ENCODE data around the gene ARHGEF11.

The ARHGEF11 gene

DNA sequence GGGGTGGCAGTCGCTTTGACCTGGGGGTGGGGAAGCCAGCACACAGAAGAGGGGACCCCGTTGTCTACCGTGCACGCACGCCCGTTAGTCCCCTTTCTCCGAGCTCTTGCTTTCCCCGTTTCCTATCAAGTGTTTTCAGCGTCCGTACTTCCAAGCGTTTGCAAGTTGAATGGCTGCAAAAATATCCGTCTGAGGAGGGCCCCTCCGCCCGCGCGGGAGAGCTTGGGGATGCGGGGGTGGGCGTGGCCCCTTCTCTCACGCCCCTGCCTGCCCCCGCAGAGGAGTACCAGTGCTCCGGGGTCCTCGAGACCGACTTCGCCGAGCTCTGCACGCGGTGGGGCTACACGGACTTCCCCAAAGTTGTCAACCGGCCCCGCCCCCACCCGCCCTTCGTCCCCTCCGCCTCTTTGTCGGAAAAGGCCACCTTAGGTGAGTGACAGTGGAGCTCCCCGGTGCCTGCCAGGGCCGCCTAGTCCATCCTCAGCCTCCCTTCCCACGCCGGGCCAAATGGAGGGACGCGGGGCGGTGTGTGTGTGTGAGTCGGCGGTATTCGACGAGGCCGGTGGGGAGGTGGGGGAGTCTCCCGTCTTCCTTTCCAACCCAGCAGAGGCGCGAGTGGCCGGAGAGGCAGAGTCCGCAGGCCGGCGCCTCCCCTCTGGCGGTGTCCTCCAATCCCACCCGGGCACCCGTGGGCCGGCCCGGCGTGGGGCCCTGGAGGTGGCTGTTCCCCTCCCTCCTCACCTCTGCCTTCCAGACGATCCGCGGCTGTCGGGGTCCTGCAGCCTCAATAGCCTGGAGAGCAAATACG, 121.7 kb downstream of the ARHGEF11 start:
- Histone ChIP-seq H3K27ac (no peak overlapping the region), H3K9me3 (ENCODE audit: severe bottlenecking) (peaks cover 7% of the 10 kb centered on the region), H3K27me3 (ENCODE audit: insufficient read depth, low read depth, severe bottlenecking) (peaks cover 5% of the 10 kb centered on the region), H3K4me3 (ENCODE audit: low read depth, low read length) (no peak overlapping the region), H3K36me3 (no peaks in the 10 kb centered on the region)
- no peak for DNase-seq
- TF ChIP-seq, protein P1, sequence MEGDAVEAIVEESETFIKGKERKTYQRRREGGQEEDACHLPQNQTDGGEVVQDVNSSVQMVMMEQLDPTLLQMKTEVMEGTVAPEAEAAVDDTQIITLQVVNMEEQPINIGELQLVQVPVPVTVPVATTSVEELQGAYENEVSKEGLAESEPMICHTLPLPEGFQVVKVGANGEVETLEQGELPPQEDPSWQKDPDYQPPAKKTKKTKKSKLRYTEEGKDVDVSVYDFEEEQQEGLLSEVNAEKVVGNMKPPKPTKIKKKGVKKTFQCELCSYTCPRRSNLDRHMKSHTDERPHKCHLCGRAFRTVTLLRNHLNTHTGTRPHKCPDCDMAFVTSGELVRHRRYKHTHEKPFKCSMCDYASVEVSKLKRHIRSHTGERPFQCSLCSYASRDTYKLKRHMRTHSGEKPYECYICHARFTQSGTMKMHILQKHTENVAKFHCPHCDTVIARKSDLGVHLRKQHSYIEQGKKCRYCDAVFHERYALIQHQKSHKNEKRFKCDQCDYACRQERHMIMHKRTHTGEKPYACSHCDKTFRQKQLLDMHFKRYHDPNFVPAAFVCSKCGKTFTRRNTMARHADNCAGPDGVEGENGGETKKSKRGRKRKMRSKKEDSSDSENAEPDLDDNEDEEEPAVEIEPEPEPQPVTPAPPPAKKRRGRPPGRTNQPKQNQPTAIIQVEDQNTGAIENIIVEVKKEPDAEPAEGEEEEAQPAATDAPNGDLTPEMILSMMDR (IDR thresholded peaks at IDR 0.05; ENCODE audit: low read depth, low read length): no peak

DNA sequence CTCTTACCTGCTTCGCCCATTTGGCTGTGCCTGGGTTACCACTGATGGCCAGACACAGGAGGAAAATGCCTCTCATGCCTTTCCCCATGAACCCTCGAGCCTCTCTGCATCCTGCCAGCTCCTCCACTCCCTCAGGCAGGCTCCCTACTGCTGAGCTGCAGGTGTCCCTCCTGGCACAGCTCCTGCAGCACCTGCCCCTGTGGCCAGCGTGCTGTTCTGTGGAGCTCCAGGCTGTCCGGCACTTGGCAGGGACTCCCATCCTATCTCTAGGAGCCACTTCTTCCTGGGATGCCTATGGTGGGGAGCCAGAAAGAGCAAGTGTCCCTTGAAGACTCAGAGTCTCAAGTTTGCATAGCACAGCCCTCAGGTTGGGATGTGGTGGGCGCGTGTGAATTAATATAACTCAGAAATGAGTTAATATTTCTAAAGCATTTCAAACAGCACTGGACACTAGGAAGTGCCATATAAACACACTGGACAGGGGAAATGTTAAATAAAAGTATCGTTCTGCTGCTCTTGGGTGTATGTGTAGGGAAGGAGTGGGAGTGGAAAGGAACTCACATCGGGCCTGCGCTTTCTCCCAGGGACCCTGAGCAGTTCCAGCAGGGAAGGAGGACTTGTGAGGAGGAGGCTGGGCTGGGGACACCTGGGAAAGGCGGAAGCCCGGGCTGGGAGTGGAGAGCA, 122.4 kb downstream of the ARHGEF11 start:
- Histone ChIP-seq H3K36me3 (no peaks in the 10 kb centered on the region), H3K4me3 (ENCODE audit: low read depth, low read length) (no peak overlapping the region), H3K27ac (no peak overlapping the region), H3K27me3 (ENCODE audit: insufficient read depth, low read depth, severe bottlenecking) (peaks cover 2% of the 10 kb centered on the region), H3K9me3 (ENCODE audit: severe bottlenecking) (peaks cover 12% of the 10 kb centered on the region)
- TF ChIP-seq, protein P1 (IDR thresholded peaks at IDR 0.05; ENCODE audit: low read depth, low read length): no peak
- no peak for DNase-seq

DNA sequence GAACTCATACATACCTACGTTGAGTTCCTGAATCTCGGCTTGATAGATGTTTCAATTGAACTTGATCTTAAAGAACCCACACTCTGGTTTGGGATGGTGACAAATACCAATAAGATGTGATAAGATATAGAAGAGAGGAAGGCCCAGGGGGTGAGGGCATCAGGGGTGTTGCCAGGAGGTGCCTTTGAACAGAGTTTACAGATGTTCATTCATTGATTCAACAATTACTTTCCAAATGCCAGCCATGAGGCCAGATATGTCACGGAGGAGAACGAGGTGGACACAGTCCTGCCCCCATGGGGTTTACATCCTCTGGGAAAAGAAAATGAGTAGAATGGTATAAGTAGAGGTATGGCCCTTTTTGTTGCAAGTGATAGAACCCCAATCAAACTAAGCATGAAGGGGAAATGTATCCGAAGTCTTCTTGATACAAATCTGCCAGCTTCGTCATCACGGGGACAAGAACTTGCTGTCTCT, 124.5 kb downstream of the ARHGEF11 start:
- peaks cover 13% of the 10 kb centered on the region for H3K9me3 ChIP-seq (ENCODE audit: severe bottlenecking)
- H3K36me3 ChIP-seq: no peaks in the 10 kb centered on the region
- no peaks in the 10 kb centered on the region for H3K27me3 ChIP-seq (ENCODE audit: insufficient read depth, low read depth, severe bottlenecking)
- H3K4me3 ChIP-seq (ENCODE audit: low read depth, low read length): no peak overlapping the region
- TF ChIP-seq, protein P1 (IDR thresholded peaks at IDR 0.05; ENCODE audit: low read depth, low read length): no peak
- H3K27ac ChIP-seq: no peak overlapping the region
- no peak for DNase-seq

DNA sequence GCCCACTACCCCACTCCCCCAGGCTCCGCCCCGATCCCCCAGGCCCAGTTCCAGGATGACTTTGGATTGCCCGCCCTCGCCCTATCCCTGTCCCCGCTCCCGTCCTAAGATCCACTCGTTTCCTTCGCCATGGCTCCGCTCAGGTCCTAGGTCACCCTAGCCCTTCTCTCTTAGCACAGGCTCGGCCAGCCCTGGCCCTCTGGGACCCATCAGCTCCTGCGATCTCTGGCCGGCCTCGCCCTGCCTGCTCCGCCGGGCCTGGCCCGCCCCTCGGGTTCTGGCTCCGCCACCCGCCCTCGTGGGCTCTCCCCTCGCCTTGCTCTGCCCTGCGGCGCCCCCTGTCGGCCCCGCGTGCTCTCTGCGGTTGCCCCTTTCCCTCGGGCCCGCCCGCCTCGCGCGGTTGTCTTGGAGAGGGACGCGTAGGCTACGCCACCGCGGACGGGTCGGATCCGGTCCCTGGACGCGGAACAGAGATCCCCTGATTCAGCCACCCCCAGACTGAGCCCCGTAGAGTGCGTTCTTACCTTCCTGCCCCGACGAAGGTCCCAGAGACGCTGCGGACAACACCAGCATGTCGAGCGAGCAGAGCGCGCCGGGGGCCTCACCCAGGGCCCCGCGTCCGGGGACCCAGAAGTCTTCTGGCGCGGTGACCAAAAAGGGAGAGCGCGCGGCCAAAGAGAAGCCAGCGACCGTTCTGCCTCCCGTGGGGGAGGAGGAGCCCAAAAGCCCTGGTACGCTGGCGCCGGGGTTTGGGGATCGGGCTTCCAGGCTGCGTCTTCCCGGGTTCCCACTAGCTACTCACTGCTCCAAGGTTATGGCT, 125.1 kb downstream of the ARHGEF11 start, which contains the start of gene LRRC71:
Gene LRRC71, plus strand, starts transcription at position 400 of the 820 bp plus-strand sequence. Its CDS starts 172 bp downstream, at position 572.
- no peak for DNase-seq
- Histone ChIP-seq H3K4me3 (ENCODE audit: low read depth, low read length) (no peak within 1 kb of the TSS), H3K27ac (no peak within 1 kb of the TSS), H3K36me3 (no peaks in the 10 kb centered on the region), H3K27me3 (ENCODE audit: insufficient read depth, low read depth, severe bottlenecking) (no peaks in the 10 kb centered on the region), H3K9me3 (ENCODE audit: severe bottlenecking) (peaks cover 17% of the 10 kb centered on the region)
- TF ChIP-seq, protein P1 (IDR thresholded peaks at IDR 0.05; ENCODE audit: low read depth, low read length): peak; percentile 19; the same call in 1 of the 2 replicates

DNA sequence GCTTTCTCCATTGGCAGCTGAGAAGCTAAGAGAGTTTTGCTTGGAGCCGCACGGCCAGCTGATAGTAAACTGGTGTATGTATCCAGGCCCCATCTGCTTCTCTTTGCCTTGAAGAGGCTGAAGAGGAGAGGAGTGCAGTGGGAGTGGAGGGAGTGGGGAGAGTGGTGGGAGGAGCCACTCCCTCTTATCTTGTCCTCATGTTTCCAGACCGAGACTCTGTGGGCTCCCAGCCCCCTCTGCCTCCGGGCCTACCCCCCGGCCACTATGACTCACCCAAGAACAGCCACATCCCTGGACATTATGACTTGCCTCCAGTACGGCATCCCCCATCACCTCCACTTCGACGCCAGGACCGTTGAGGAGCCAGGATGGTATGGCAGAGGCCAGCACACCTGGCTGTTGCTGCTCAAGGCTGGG, 131.1 kb downstream of the ARHGEF11 start:
- H3K27me3 ChIP-seq (ENCODE audit: insufficient read depth, low read depth, severe bottlenecking): no peaks in the 10 kb centered on the region
- DNase-seq: no peak
- TF ChIP-seq, protein P1 (IDR thresholded peaks at IDR 0.05; ENCODE audit: low read depth, low read length): no peak
- H3K9me3 ChIP-seq (ENCODE audit: severe bottlenecking): peaks cover 10% of the 10 kb centered on the region
- no peaks in the 10 kb centered on the region for H3K36me3 ChIP-seq
- H3K4me3 ChIP-seq (ENCODE audit: low read depth, low read length): no peak overlapping the region
- no peak overlapping the region for H3K27ac ChIP-seq
